Thoracic aorta (tissue), 2 donors: ENCODE data around the gene DHRS3. TPM values are rescaled to one million over a fixed set of nuclear protein-coding genes. Genes with fewer than 3 reads are reported as not detected.
A peak's percentile ranks its signal among the peaks of the same experiment; 100 is the strongest.

Experiments used
- ATAC-seq: fragments of 150-250 bp; one replicate; pipeline ENCODE4 v1.8.0; 2017; ENCODE audit warnings: low read depth; ENCODE audit not compliant: insufficient number of reproducible peaks, low FRiP score
- DNase-seq: peaks from one replicate; pipeline ENCODE4 v3.0.0-alpha.2; 2020; ENCODE audit warnings: low spot score
- H3K27ac ChIP-seq, 2 donors: fragments of 200-600 bp; sonication (generic); 1 replicate in 1 of 2; 2 replicates in 1 of 2; pipeline ENCODE4 v1.5.1; 2016; ENCODE audit warnings: mild to moderate bottlenecking in 2 of 2, moderate library complexity in 2 of 2
- H3K27me3 ChIP-seq: fragments of 200-600 bp; sonication (generic); replicated peaks from 2 replicates; pipeline ENCODE4 v1.6.0; 2016; ENCODE audit warnings: mild to moderate bottlenecking; ENCODE audit not compliant: insufficient read depth
- H3K36me3 ChIP-seq: fragments of 200-600 bp; sonication (generic); one replicate; pipeline ENCODE4 v1.5.1; 2016
- H3K4me1 ChIP-seq, 2 donors: fragments of 200-600 bp; sonication (generic); 1 replicate in 1 of 2; 2 replicates in 1 of 2; pipeline versions ENCODE4 v1.5.1 to v1.6.0; 2016; ENCODE audit warnings: low read depth in 2 of 2, mild to moderate bottlenecking in 1 of 2; ENCODE audit not compliant: control insufficient read depth in 1 of 2
- H3K4me3 ChIP-seq: fragments of 200-600 bp; sonication (generic); 2 replicates; pipeline ENCODE4 v1.5.1; 2016; ENCODE audit warnings: mild to moderate bottlenecking
- H3K9me3 ChIP-seq: fragments of 200-600 bp; sonication (generic); 2 replicates; pipeline ENCODE4 v1.5.1; 2016
- CTCF ChIP-seq: fragments of 200-600 bp; sonication (generic); IDR thresholded peaks from one replicate; pipeline ENCODE4 v1.5.1; 2019; ENCODE audit warnings: antibody characterized with exemption
- total RNA-seq, 2 donors: library from RNA; depleted of rRNA; stranded (reverse); fragments of >200 nt; gene quantifications; one replicate each; pipeline versions ENCODE4 v1.1.0 to v1.2.3, GENCODE V29; 2016

The DHRS3 gene
- total RNA-seq: 100 to 1,000 TPM in 1 of 2 donors, 10 to 100 TPM in 1; 65.9 to 150 TPM

- Histone ChIP-seq H3K9me3 (no peaks in the 10 kb centered on the region), H3K27ac (peak within 1 kb of the TSS; percentile 92 to 98), H3K36me3 (peaks cover 1% of the 10 kb centered on the region), H3K4me1 (peaks cover 23 to 58% of the 10 kb centered on the region in 2 donors), H3K4me3 (peak within 1 kb of the TSS; percentile 90), H3K27me3 (no peaks in the 10 kb centered on the region)
- DNase-seq (no peak), ATAC-seq (peak; percentile 32)
- no peak for TF ChIP-seq CTCF
Measured at GRCh38 chr1:12617901-12618660, at the start of gene DHRS3. Gene DHRS3, minus strand, starts transcription at chr1:12618210. Its CDS starts 862 bp downstream, at chr1:12617348.

- ATAC-seq: no peak
- Histone ChIP-seq H3K27me3 (no peaks in the 10 kb centered on the region), H3K27ac (no peak overlapping the region), H3K36me3 (no peaks in the 10 kb centered on the region), H3K9me3 (peaks cover 5% of the 10 kb centered on the region), H3K4me1 (peaks cover 0 to 8% of the 10 kb centered on the region in 2 donors), H3K4me3 (no peak overlapping the region)
- no peak for TF ChIP-seq CTCF
- no peak for DNase-seq
Measured at GRCh38 chr1:12666141-12666735, 48.2 kb upstream of the DHRS3 start.

GRCh38 chr1:12665511-12665910, 47.5 kb upstream of the DHRS3 start:
- no peak overlapping the region for H3K4me3 ChIP-seq
- H3K9me3 ChIP-seq: peaks cover 5% of the 10 kb centered on the region
- H3K36me3 ChIP-seq: no peaks in the 10 kb centered on the region
- peaks cover 0 to 8% of the 10 kb centered on the region in 2 donors for H3K4me1 ChIP-seq
- ATAC-seq (no peak), DNase-seq (no peak)
- no peaks in the 10 kb centered on the region for H3K27me3 ChIP-seq
- H3K27ac ChIP-seq: no peak overlapping the region
- TF ChIP-seq CTCF: no peak

GRCh38 chr1:12662556-12662955, 44.5 kb upstream of the DHRS3 start:
- Histone ChIP-seq H3K36me3 (no peaks in the 10 kb centered on the region), H3K4me3 (no peak overlapping the region), H3K27me3 (no peaks in the 10 kb centered on the region), H3K9me3 (peaks cover 5% of the 10 kb centered on the region), H3K4me1 (no peaks in the 10 kb centered on the region), H3K27ac (no peak overlapping the region)
- no peak for TF ChIP-seq CTCF
- DNase-seq: no peak
- ATAC-seq: no peak

- H3K4me3 ChIP-seq: no peak overlapping the region
- H3K36me3 ChIP-seq: no peaks in the 10 kb centered on the region
- H3K9me3 ChIP-seq: peaks cover 5% of the 10 kb centered on the region
- ATAC-seq: no peak
- H3K4me1 ChIP-seq: no peaks in the 10 kb centered on the region
- DNase-seq: no peak
- TF ChIP-seq CTCF: no peak
- no peak overlapping the region for H3K27ac ChIP-seq
- H3K27me3 ChIP-seq: no peaks in the 10 kb centered on the region
Measured at GRCh38 chr1:12661606-12662219, 43.7 kb upstream of the DHRS3 start.
